Measurements from ENCODE around the gene TNRC6C. TPM values are rescaled to one million over a fixed set of nuclear protein-coding genes. Genes with fewer than 3 reads are reported as not detected.

The TNRC6C gene
- total RNA-seq, 2 donors from 2014 or later = 8.9 to 9.0 TPM

GRCh38 chr17:78133971-78134898 lies 175.7 kb downstream of the TNRC6C start:
- H3K4me1 ChIP-seq = peaks cover 21% of the 10 kb centered on the region

DNA sequence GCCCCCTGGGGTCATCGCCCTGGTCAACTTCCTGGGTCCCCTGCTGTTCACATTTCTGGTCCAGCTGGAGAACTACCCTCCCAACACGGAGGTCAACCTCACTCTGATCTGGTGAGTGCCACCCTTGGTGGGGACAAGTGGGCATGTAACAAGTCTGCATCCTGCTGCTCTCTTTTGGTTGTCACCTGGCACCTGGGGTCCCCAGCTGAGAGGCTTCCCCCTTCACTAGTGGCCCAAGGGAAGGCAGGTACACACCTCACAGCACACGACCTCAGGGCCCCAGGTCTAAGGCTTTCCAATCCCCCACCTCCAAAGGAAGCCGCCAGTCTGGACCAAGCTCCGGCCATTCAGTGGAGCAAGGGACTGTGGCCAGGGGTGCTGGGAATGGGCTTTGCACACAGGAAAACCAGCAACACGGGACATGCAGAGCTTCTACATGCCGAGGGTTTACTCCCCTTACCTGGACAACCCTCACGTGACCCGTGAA lies 176.4 kb downstream of the TNRC6C start:
- DNase-seq = no peak
- TF ChIP-seq CTCF (IDR thresholded peaks at IDR 0.05) = no peak
- H3K36me3 ChIP-seq = no peaks in the 10 kb centered on the region
- intact Hi-C loops (cut with DNase I) = no loop called here
- H3K4me3 ChIP-seq = no peak overlapping the region
- H3K27ac ChIP-seq = no peak overlapping the region
- no peaks in the 10 kb centered on the region for H3K27me3 ChIP-seq
- peaks cover 21% of the 10 kb centered on the region for H3K4me1 ChIP-seq
- H3K9me3 ChIP-seq = no peaks in the 10 kb centered on the region
- no peak overlapping the region for H3K9ac ChIP-seq (ENCODE audit: low read depth in 2 of 2, low read length in 2 of 2)

More at GRCh38 chr17:78133971-78134898, 175.7 kb downstream of the TNRC6C start:
- Histone ChIP-seq H3K4me3 (no peak overlapping the region), H3K27me3 (no peaks in the 10 kb centered on the region), H3K36me3 (no peaks in the 10 kb centered on the region), H3K9me3 (no peaks in the 10 kb centered on the region), H3K9ac (ENCODE audit: low read depth in 2 of 2, low read length in 2 of 2) (peak overlapping the region in 1 of 2 donors; percentile 4), H3K27ac (no peak overlapping the region)
- DNase-seq = peak; percentile 79
- peak; percentile 63 for TF ChIP-seq CTCF (IDR thresholded peaks at IDR 0.05)
- intact Hi-C loops (cut with DNase I) = no loop called here

- no peak for TF ChIP-seq CTCF (IDR thresholded peaks at IDR 0.05)
- H3K36me3 ChIP-seq = no peaks in the 10 kb centered on the region
- H3K27me3 ChIP-seq = no peaks in the 10 kb centered on the region
- H3K27ac ChIP-seq = no peak overlapping the region
- no peak overlapping the region for H3K9ac ChIP-seq (ENCODE audit: low read depth in 2 of 2, low read length in 2 of 2)
- intact Hi-C loops (cut with DNase I) = no loop called here
- peaks cover 26% of the 10 kb centered on the region for H3K4me1 ChIP-seq
- no peaks in the 10 kb centered on the region for H3K9me3 ChIP-seq
- H3K4me3 ChIP-seq = no peak overlapping the region
- DNase-seq = no peak
Observed at GRCh38 chr17:78135858-78136500, 177.5 kb downstream of the TNRC6C start.

GRCh38 chr17:78137392-78138203 lies 179.1 kb downstream of the TNRC6C start:
- intact Hi-C loops (cut with DNase I) = no loop called here
- Histone ChIP-seq H3K9me3 (no peaks in the 10 kb centered on the region), H3K27ac (peak overlapping the region; percentile 3), H3K36me3 (no peaks in the 10 kb centered on the region), H3K9ac (ENCODE audit: low read depth in 2 of 2, low read length in 2 of 2) (peak overlapping the region in 1 of 2 donors; percentile 46), H3K27me3 (no peaks in the 10 kb centered on the region), H3K4me1 (peaks cover 27% of the 10 kb centered on the region), H3K4me3 (no peak overlapping the region)
- no peak for TF ChIP-seq CTCF (IDR thresholded peaks at IDR 0.05)
- no peak for DNase-seq
